IMR-90 (cell line): ENCODE measurements around the gene CYP24A1. TPM values are rescaled to one million over a fixed set of nuclear protein-coding genes. Genes with fewer than 3 reads are reported as not detected.

Experiments
- ATAC-seq: fragments of 200-7000 bp; cut with Tn5 transposase; 2 replicates; pipeline ENCODE4 v1.9.1; 2020; ENCODE audit warnings: low read depth, mild to moderate bottlenecking, moderate library complexity
- BruUV-seq: library from RNA; stranded (reverse); fragments of 400-500 nt; replicated peaks from 2 replicates; lab custom pipeline; 2021; lab: Mats Ljungman, UMichigan
- CTCF ChIA-PET: fragments of 300-600 bp; formaldehyde crosslinking; extraction: SDS; loops from one replicate; lab custom pipeline; 2021; ENCODE audit warnings: antibody characterized with exemption; lab: Yijun Ruan, JAX
- POLR2A ChIA-PET: fragments of 300-600 bp; sonication (Branson Sonifier 250); formaldehyde crosslinking; loops from one replicate; lab custom pipeline; 2022; ENCODE audit warnings: antibody characterized with exemption; ENCODE audit not compliant: unreplicated experiment; lab: Charles Lee
- DNase-seq: peaks from one replicate; pipeline ENCODE4 v3.0.0; 2013
- H2AFZ ChIP-seq: replicated peaks from 2 replicates; pipeline ENCODE3; 2013; ENCODE audit warnings: low read length, mild to moderate bottlenecking; ENCODE audit not compliant: poor library complexity
- H2AK5ac ChIP-seq: 2 replicates; pipeline ENCODE4 v1.6.1; 2013; ENCODE audit warnings: low read depth, low read length, inconsistent platforms
- H2AK9ac ChIP-seq: replicated peaks from 2 replicates; pipeline ENCODE3; 2013; ENCODE audit warnings: mild to moderate bottlenecking, low read depth, low read length, moderate library complexity; ENCODE audit not compliant: poor library complexity
- H2BK120ac ChIP-seq: 2 replicates; pipeline ENCODE4 v1.6.1; 2013; ENCODE audit warnings: low read depth, low read length, inconsistent platforms
- H2BK15ac ChIP-seq: 3 replicates; pipeline ENCODE4 v1.6.1; 2013; ENCODE audit warnings: low read depth, low read length, inconsistent platforms
- H2BK20ac ChIP-seq: 2 replicates; pipeline ENCODE4 v1.6.1; 2013; ENCODE audit warnings: low read depth, mild to moderate bottlenecking, inconsistent platforms, low read length, moderate library complexity
- H2BK5ac ChIP-seq: 2 replicates; pipeline ENCODE4 v1.6.1; 2013; ENCODE audit warnings: mild to moderate bottlenecking, low read depth, low read length, inconsistent platforms; ENCODE audit not compliant: poor library complexity, severe bottlenecking
- H3K14ac ChIP-seq: replicated peaks from 2 replicates; pipeline ENCODE4 v1.6.1; 2013; ENCODE audit warnings: low read depth, low read length, inconsistent platforms
- H3K18ac ChIP-seq: 2 replicates; pipeline ENCODE4 v1.6.1; 2013; ENCODE audit warnings: low read depth, low read length, control low read depth
- H3K23ac ChIP-seq: 2 replicates; pipeline ENCODE4 v1.6.1; 2013; ENCODE audit warnings: low read depth, low read length, inconsistent platforms
- H3K27ac ChIP-seq: 2 replicates; pipeline ENCODE4 v1.5.1; 2013; ENCODE audit warnings: mild to moderate bottlenecking, control low read depth, low read length; ENCODE audit not compliant: insufficient read depth
- H3K27me3 ChIP-seq: 2 replicates; pipeline ENCODE4 v1.6.1; 2013; ENCODE audit warnings: low read length; ENCODE audit not compliant: control insufficient read depth, insufficient read depth
- H3K36me3 ChIP-seq: 2 replicates; pipeline ENCODE4 v1.6.1; 2013; ENCODE audit warnings: low read length, mixed read lengths; ENCODE audit not compliant: control insufficient read depth, insufficient read depth
- H3K4ac ChIP-seq: 2 replicates; pipeline ENCODE4 v1.6.1; 2013; ENCODE audit warnings: low read depth, low read length, inconsistent platforms
- H3K4me1 ChIP-seq: 2 replicates; pipeline ENCODE4 v1.6.1; 2013; ENCODE audit warnings: low read length, mixed read lengths; ENCODE audit not compliant: control insufficient read depth, insufficient read depth
- H3K4me2 ChIP-seq: 2 replicates; pipeline ENCODE4 v1.6.1; 2013; ENCODE audit warnings: low read depth, mild to moderate bottlenecking, control low read depth, low read length, moderate library complexity
- H3K4me3 ChIP-seq: 2 replicates; pipeline ENCODE4 v1.5.1; 2013; ENCODE audit warnings: low read depth, mild to moderate bottlenecking, control low read depth, low read length, moderate library complexity; ENCODE audit not compliant: insufficient read depth
- H3K56ac ChIP-seq: 2 replicates; pipeline ENCODE4 v1.6.1; 2013; ENCODE audit warnings: low read length, inconsistent platforms; ENCODE audit not compliant: insufficient read depth; ENCODE audit errors: extremely low read depth
- H3K79me1 ChIP-seq, 2 experiments: 2 replicates each; pipeline ENCODE4 v1.6.1; 2013; ENCODE audit warnings: low read length in 2 of 2, inconsistent platforms in 1 of 2, low read depth in 1 of 2
- H3K9ac ChIP-seq: 2 replicates; pipeline ENCODE4 v1.6.1; 2013; ENCODE audit warnings: low read depth, low read length, control low read depth
- H3K9me1 ChIP-seq: 2 replicates; pipeline ENCODE4 v1.6.1; 2013; ENCODE audit warnings: low read length, inconsistent platforms; ENCODE audit not compliant: insufficient read depth
- H3K9me3 ChIP-seq: 2 replicates; pipeline ENCODE4 v1.6.1; 2013; ENCODE audit warnings: low read length; ENCODE audit not compliant: control insufficient read depth, insufficient read depth
- H4K20me1 ChIP-seq: 2 replicates; pipeline ENCODE4 v1.6.1; 2013; ENCODE audit warnings: low read length, inconsistent platforms; ENCODE audit not compliant: insufficient read depth
- H4K5ac ChIP-seq: 2 replicates; pipeline ENCODE4 v1.6.1; 2013; ENCODE audit warnings: mild to moderate bottlenecking, low read depth, low read length, control low read depth
- H4K8ac ChIP-seq, 2 experiments: 2 replicates each; pipeline ENCODE4 v1.6.1; 2013; ENCODE audit warnings: low read depth in 2 of 2, low read length in 2 of 2, control low read depth in 1 of 2, inconsistent platforms in 1 of 2
- H4K91ac ChIP-seq: 2 replicates; pipeline ENCODE4 v1.6.1; 2013; ENCODE audit warnings: low read depth, low read length, inconsistent platforms; ENCODE audit not compliant: insufficient read depth
- BHLHE40 ChIP-seq: fragments of 150-350 bp; IDR thresholded peaks from 2 replicates; pipeline ENCODE4 v1.6.1; 2016; ENCODE audit warnings: mild to moderate bottlenecking, low read depth, low read length
- CEBPB ChIP-seq: IDR thresholded peaks from 2 replicates; pipeline ENCODE4 v1.6.1; 2012; ENCODE audit warnings: low read depth, low read length, improper control_type of control experiment
- CHD1 ChIP-seq: IDR thresholded peaks from 2 replicates; pipeline ENCODE4 v1.6.1; 2012; ENCODE audit warnings: low read depth, low read length, improper control_type of control experiment
- FOS ChIP-seq: fragments of 150-350 bp; IDR thresholded peaks from 2 replicates; pipeline ENCODE4 v1.6.1; 2016; ENCODE audit warnings: low read depth, low read length
- MAFK ChIP-seq: IDR thresholded peaks from 2 replicates; pipeline ENCODE4 v1.6.1; 2012; ENCODE audit warnings: low read depth, low read length, improper control_type of control experiment
- MAZ ChIP-seq: IDR thresholded peaks from 2 replicates; pipeline ENCODE4 v1.6.1; 2012; ENCODE audit warnings: low read depth, mild to moderate bottlenecking, low read length, improper control_type of control experiment, moderate library complexity, borderline replicate concordance
- MXI1 ChIP-seq: IDR thresholded peaks from 2 replicates; pipeline ENCODE4 v1.6.1; 2012; ENCODE audit warnings: low read depth, mild to moderate bottlenecking, low read length, moderate library complexity, borderline replicate concordance
- NFE2L2 ChIP-seq: fragments of 150-350 bp; IDR thresholded peaks from 2 replicates; pipeline ENCODE4 v1.6.1; 2016; ENCODE audit warnings: low read depth, mild to moderate bottlenecking, low read length
- POLR2A ChIP-seq: IDR thresholded peaks from 2 replicates; pipeline ENCODE4 v1.6.1; 2012; ENCODE audit warnings: mild to moderate bottlenecking, low read depth, low read length
- RAD21 ChIP-seq: IDR thresholded peaks from 2 replicates; pipeline ENCODE4 v1.6.1; 2012; ENCODE audit warnings: low read length, improper control_type of control experiment
- RCOR1 ChIP-seq: IDR thresholded peaks from 2 replicates; pipeline ENCODE4 v1.6.1; 2012; ENCODE audit warnings: mild to moderate bottlenecking, low read length, improper control_type of control experiment; ENCODE audit not compliant: insufficient replicate concordance
- RFX5 ChIP-seq: IDR thresholded peaks from 2 replicates; pipeline ENCODE4 v1.8.0; 2012; ENCODE audit warnings: low read depth, mild to moderate bottlenecking, low read length, moderate library complexity
- SMC3 ChIP-seq: fragments of 150-350 bp; IDR thresholded peaks from 2 replicates; pipeline ENCODE4 v1.6.1; 2016; ENCODE audit warnings: low read depth, mild to moderate bottlenecking, antibody characterized with exemption, low read length, moderate library complexity
- WGBS, 2 experiments: methylation state at CpG; one replicate each; pipeline versions ENCODE4 v1.1.5 to v1.1.7; 2013; ENCODE audit warnings: missing lambda C conversion rate in 2 of 2; ENCODE audit not compliant: insufficient read length in 1 of 2; ENCODE audit errors: extremely low coverage in 2 of 2; 5-methylcytosine and 5-hydroxymethylcytosine counted together
- dilution Hi-C: fragments of 300-500 bp; cut with HindIII; formaldehyde crosslinking; loops from one replicate; pipeline ENCODE4 v1.14.3; 2018; ENCODE audit warnings: low sequenced_read_pairs; ENCODE audit not compliant: unreplicated experiment
- in situ Hi-C: fragments of 300-500 bp; cut with MboI; formaldehyde crosslinking; loops from 3 replicates; pipeline ENCODE4 v1.14.3; 2019; ENCODE audit warnings: low sequenced_read_pairs, inconsistent platforms, mixed read lengths
- intact Hi-C: fragments of 100-400 bp; cut with micrococcal nuclease; formaldehyde crosslinking; loops from 2 replicates; pipeline ENCODE4 v1.10.0; 2022
- polyA plus RNA-seq, 3 experiments: library from polyadenylated mRNA; depleted of rRNA; stranded (reverse); fragments of >200 nt; gene quantifications; 2 replicates each; pipeline ENCODE4 v1.2.3, GENCODE V29; 2012; ENCODE audit warnings: low replicate concordance in 1 of 3
- total RNA-seq: library from RNA; depleted of rRNA; stranded (reverse); fragments of >200 nt; gene quantifications from 2 replicates; pipeline ENCODE4 v1.2.3, GENCODE V29; 2012
- TF ChIP-seq, protein P1 (sequence below): conservative IDR thresholded peaks from 2 replicates; pipeline ENCODE4 v1.5.1; 2012; ENCODE audit warnings: mild to moderate bottlenecking, low read depth, low read length, improper control_type of control experiment
- TF ChIP-seq, protein P2 (sequence below): fragments of 150-350 bp; IDR thresholded peaks from 2 replicates; pipeline ENCODE4 v1.6.1; 2017; ENCODE audit warnings: mild to moderate bottlenecking, antibody characterized with exemption, low read length, low read depth
- TF ChIP-seq, protein P3 (sequence below): fragments of 150-350 bp; IDR thresholded peaks from 2 replicates; pipeline ENCODE4 v1.6.1; 2016; ENCODE audit warnings: low read depth, mild to moderate bottlenecking, low read length, moderate library complexity, borderline replicate concordance

Gene CYP24A1
- total and polyA plus RNA-seq, 2 of the 4 experiments (the other 2 are of a cell fraction): not detected

DNA sequence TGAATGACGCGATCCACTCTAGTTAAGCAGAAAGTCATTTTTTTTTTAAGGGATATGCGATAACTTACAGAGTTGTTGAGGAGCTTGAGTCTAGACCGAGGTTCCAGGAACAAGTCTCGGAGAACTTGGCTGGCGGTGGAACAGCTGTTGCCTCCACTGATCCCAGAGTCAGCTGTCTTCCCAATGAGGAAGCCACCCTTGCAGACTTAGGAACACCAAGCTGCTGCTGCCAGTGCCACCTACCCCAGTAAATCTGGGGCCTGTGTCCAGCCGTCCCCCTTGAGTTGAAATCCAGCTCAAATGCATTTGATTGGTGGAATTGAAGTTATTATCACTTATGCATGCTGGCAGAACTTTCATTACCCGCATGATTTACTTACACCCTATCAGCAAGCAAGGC lies 40.8 kb upstream of the CYP24A1 start:
- no peaks in the 10 kb centered on the region for H3K27me3 ChIP-seq
- ATAC-seq: no peak
- H4K20me1 ChIP-seq: peaks cover 30% of the 10 kb centered on the region; the same call in 1 of the 2 replicates
- H4K91ac ChIP-seq: no peak overlapping the region
- H3K18ac ChIP-seq: no peak overlapping the region
- H3K23ac ChIP-seq: no peak overlapping the region
- H3K4me2 ChIP-seq: no peak overlapping the region
- no peak overlapping the region for H2AK5ac ChIP-seq
- H2AK9ac ChIP-seq: no peak overlapping the region
- dilution Hi-C loops: no loop called here
- no peak overlapping the region for H2BK120ac ChIP-seq
- WGBS, 2 experiments: 60% methylated on average over 3 of the region's 8 CpGs; no CpG with 5 or more reads in 1 of the 2 experiments
- H3K9ac ChIP-seq: no peak overlapping the region
- BruUV-seq: no TSS peak
- H3K79me1 ChIP-seq: peaks cover 26 to 44% of the 10 kb centered on the region in 2 experiments
- no peak overlapping the region for H2BK15ac ChIP-seq
- H4K5ac ChIP-seq: no peak overlapping the region
- TF ChIP-seq BHLHE40 (no peak), POLR2A (no peak), SMC3 (no peak), CHD1 (no peak), MXI1 (no peak), RFX5 (no peak), FOS (no peak), NFE2L2 (no peak), RCOR1 (no peak), RAD21 (no peak), MAFK (no peak), MAZ (no peak), CEBPB (no peak)
- TF ChIP-seq, protein P1, sequence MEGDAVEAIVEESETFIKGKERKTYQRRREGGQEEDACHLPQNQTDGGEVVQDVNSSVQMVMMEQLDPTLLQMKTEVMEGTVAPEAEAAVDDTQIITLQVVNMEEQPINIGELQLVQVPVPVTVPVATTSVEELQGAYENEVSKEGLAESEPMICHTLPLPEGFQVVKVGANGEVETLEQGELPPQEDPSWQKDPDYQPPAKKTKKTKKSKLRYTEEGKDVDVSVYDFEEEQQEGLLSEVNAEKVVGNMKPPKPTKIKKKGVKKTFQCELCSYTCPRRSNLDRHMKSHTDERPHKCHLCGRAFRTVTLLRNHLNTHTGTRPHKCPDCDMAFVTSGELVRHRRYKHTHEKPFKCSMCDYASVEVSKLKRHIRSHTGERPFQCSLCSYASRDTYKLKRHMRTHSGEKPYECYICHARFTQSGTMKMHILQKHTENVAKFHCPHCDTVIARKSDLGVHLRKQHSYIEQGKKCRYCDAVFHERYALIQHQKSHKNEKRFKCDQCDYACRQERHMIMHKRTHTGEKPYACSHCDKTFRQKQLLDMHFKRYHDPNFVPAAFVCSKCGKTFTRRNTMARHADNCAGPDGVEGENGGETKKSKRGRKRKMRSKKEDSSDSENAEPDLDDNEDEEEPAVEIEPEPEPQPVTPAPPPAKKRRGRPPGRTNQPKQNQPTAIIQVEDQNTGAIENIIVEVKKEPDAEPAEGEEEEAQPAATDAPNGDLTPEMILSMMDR: no peak
- TF ChIP-seq, protein P2, sequence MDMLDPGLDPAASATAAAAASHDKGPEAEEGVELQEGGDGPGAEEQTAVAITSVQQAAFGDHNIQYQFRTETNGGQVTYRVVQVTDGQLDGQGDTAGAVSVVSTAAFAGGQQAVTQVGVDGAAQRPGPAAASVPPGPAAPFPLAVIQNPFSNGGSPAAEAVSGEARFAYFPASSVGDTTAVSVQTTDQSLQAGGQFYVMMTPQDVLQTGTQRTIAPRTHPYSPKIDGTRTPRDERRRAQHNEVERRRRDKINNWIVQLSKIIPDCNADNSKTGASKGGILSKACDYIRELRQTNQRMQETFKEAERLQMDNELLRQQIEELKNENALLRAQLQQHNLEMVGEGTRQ: no peak
- TF ChIP-seq, protein P3, sequence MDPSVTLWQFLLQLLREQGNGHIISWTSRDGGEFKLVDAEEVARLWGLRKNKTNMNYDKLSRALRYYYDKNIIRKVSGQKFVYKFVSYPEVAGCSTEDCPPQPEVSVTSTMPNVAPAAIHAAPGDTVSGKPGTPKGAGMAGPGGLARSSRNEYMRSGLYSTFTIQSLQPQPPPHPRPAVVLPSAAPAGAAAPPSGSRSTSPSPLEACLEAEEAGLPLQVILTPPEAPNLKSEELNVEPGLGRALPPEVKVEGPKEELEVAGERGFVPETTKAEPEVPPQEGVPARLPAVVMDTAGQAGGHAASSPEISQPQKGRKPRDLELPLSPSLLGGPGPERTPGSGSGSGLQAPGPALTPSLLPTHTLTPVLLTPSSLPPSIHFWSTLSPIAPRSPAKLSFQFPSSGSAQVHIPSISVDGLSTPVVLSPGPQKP: no peak
- H2BK5ac ChIP-seq: no peak overlapping the region
- H2BK20ac ChIP-seq: no peak overlapping the region
- in situ Hi-C loops: no loop called here
- H2AFZ ChIP-seq: no peak overlapping the region
- intact Hi-C loops: no loop called here
- H3K27ac ChIP-seq: no peak overlapping the region
- no peak overlapping the region for H3K4me3 ChIP-seq
- POLR2A ChIA-PET: interaction anchor here (0.6 kb wide), 1 partner anchor 437 kb away, joined by 3 read pairs; no protein-coding TSS in a partner anchor
- no peak overlapping the region for H3K4ac ChIP-seq
- no peak for DNase-seq
- CTCF ChIA-PET: interaction anchor here (0.7 kb wide), 1 partner anchor 117 kb away, joined by 3 read pairs; no protein-coding TSS in a partner anchor
- H3K9me1 ChIP-seq: peaks cover 3% of the 10 kb centered on the region; the same call in 1 of the 2 replicates
- peaks cover 2% of the 10 kb centered on the region; the same call in 1 of the 2 replicates for H3K4me1 ChIP-seq
- no peak overlapping the region for H3K14ac ChIP-seq
- H3K56ac ChIP-seq: no peak overlapping the region
- H3K9me3 ChIP-seq: no peaks in the 10 kb centered on the region
- peaks cover 12% of the 10 kb centered on the region for H3K36me3 ChIP-seq
- no peak overlapping the region for H4K8ac ChIP-seq
